ENCODE results near the gene NMRK2.
"Not testable (repeated sequence)": the region's sequence is repeated elsewhere in the genome, so short reads cannot be mapped to it uniquely, and the experiment has no call there.

Gene NMRK2

DNA sequence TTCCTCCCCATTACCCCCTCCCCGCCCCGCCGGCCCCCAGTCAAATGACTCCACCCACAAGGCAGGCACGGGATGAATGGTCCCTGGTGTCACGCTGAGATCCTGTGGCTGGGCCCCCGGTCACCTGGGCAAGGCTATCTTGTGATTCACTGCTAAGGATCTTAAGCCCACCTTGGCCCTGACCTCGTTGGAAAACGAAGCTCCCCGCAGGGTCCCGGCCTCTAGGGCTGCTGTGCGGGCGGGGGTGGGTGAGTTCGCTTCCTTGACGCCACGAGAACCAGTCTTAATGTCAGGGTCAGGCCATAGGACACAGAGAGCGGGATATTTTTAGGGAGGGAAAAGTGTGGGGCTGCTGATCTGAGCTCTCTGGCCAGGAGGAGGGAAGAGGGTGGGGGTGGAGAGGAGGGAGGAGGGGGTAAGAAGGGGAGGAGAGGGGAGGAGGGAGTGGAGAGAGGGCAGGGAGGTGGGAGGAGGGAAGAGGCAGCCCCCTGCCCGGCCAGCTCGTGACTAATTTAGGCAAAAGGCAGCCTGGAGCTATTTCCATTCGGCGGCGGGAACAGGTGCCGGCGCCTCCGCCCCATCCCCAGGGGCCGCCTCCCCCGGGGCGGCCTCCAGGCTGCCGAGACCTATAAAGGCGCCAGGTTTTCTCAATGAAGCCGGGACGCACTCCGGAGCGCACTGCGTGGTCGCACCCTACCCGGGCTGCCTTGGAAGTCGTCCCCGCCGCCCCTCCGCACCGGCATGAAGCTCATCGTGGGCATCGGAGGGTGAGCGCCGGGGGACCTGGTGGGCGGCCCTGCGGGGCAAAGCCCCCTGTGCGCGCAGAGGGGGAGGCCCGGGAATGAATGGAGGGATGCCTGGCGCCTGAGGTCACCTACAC, at the start of gene NMRK2:
Gene NMRK2 (plus strand): TSS at position 139 of the 880 bp plus-strand sequence. CDS start 603 bp downstream, at position 742.
- no peak for DNase-seq

- DNase-seq: no peak
These were observed 42.3 kb upstream of the NMRK2 start for GRCh38 chr19:3890591-3890990.

DNA sequence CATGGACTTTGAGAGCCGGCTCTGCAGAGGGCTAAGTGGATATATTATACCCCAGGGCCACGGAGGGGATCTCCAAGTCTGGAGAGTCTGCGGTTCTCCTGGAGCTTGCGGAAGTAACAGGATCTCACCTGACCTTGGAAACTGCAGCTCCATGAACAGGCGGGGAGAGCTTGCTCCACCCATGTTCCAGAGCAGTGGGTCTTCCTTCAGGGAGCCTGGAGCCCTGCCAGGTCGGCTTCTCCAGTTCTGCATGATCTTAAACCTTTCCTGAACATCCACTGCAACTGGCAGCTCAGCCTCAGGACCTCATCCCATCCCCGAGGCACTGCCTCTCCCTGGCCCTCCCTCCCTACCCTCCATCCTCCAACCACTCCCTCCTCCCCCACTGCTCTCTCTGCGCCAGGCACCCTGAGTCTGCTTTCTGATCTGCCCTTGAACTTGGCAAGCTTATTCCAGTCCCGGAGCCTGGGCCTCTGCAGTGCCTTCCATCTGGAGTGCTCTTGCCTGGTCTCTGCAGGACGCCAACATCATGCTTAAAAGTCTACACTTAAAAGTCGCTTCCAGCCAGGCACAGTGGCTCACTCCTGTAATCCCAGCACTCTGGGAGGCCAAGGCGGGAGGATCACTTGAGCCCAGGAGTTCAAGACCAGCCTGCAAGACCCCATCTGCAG, 39.2 kb upstream of the NMRK2 start:
- no peak for DNase-seq

GRCh38 chr19:3894959-3895358, 37.9 kb upstream of the NMRK2 start:
- DNase-seq: not testable (repeated sequence)

GRCh38 chr19:3895788-3896187, 37.1 kb upstream of the NMRK2 start:
- DNase-seq: no peak

DNA sequence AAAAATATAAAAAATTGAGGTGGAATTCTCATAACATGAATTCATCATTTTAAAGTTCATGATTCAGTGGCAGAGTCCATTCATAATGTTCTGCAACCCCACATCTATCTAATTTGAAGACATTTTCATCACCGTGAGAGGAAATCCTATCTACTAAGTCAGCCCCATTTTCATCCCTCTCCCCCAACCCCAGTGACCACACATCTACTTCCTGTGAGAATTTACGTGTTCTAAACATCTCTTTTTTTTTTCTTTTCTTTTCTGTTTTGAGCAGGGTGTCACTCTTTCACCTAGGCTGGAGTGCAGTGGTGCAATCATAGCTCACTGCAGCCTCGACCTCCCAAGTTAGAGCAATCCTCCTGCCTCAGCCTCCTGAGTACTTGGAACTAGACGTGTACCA, 34.9 kb upstream of the NMRK2 start:
- no peak for DNase-seq

DNA sequence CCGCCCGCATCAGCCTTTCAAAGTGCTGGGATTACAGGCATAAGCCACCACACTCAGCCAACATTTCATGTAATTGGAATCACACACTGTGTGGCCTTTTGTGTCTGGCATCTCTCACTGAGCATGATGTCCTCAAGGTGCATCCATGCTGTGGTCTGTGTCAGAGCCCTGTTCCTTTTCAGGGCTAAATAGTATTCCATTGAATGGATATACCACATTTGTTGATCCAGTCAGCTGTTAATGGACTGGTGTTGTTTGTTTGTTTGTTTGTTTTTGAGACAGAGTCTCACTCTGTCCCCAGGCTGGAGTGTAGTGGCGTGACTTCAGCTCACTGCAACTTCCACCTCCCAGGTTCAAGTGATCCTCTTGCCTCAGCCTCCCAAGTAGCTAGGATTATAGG, 34.4 kb upstream of the NMRK2 start:
- no peak for DNase-seq

DNA sequence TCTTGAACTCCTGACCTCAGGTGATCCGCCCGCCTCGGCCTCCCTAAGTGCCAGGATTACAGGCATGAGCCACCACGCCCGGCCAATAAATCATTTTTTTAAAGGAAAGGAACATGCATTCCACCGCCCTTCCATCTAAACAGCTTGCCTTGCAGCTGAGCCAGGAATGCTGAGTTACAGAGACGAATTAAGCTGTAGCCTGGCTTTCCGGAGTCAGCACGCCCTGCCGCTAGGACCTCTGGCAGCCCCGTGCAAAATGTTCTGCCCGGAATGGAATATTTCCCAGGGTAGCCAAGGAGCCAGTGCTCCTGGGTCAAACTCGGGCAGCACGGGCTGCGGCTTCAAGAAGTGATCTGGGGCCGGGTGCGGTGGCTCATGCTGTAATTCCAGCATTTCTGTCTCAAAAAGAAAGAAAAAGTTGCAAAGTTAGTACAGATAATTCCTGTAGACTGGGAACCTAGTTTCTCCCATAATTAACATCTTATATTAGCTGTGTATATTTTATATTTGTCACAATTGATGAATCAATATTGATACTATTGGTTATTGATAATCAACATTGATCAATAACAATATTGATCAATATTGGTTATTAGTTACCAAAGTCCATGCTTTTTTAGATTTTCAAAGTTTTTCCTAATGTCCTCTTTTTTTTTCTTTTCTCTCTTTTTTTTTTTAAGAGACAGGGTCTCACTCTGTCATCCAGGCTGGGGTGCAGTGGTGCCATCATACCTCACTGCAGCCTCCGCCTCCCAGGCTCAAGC, 33.2 kb upstream of the NMRK2 start:
- no peak for DNase-seq

DNA sequence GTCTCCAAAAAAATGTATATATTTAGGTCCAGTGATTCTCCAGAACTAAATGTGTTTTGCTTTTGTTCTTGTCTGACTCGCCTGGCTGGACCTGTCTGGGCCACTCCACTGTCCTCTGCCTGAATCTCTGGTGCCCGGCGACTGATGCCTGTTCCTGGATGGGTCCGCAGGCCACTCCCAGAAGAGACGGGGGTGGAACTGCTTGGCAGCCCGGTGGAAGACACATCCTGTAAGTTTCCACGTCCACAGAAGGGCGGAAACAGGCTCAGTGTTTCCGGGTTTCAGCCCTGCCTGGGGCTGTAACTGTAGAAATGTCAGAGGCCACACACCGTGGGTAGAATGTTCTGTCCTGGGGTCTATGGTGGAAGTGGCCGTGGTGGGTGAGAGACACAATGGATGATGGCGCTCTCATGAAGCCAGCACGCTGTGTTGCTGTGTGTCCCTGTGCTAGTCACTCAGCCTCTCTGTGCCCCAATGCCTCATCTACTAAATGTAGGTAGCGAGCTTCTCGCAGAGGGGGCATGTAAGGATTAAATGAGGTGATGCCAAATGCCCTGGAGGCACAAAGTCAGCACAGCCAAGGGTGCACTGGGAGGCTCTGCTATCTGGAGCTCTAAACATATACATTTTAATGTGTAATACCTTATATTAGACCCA, 30.4 kb upstream of the NMRK2 start:
- no peak for DNase-seq

- no peak for DNase-seq
These were observed 28.6 kb upstream of the NMRK2 start for GRCh38 chr19:3904233-3904632.

- DNase-seq: no peak
These were observed 25.1 kb upstream of the NMRK2 start for GRCh38 chr19:3907626-3908265.

GRCh38 chr19:3908266-3909054, 24.4 kb upstream of the NMRK2 start:
- no peak for DNase-seq

DNA sequence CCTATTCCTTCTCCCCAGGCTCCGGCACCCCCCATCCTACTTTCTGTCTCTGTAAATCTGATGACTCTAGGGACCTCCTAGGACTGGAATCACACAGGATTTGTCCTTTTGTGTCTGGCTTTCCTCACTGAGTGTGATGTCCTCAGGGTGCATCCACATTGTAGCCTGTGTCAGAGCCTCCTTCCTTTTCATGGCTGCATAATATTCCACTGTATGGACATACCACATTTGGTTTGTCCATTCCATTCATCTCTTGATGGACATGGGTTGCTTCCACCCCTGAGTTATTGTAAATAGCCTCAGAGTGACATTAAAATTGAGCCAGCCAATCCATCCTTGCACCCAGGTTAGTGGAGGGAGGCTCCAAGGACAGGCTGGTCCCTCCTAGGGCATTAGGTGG, 22.8 kb upstream of the NMRK2 start:
- no peak for DNase-seq

GRCh38 chr19:3914199-3914598, 18.7 kb upstream of the NMRK2 start:
- no peak for DNase-seq

- DNase-seq: no peak
These were observed 16.8 kb upstream of the NMRK2 start for GRCh38 chr19:3916033-3916432.

DNA sequence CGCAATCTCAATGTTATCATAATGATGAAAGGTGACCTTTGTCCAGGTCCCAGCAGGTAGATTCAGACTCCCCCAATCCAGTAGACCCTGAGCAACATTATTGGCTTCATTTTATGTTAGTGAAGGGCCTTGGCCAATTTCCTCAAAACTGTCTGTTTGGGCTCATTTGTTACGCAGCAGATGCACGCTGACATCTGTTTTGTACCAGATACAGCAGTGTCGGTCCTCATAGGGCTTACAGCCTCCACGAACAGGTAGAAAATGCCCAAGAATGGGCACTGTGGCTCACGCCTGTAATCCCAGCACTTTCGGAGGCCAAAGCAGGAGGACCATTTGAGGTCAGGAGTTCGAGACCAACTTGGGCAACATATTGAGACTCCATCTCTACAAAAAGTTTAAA, 13.1 kb upstream of the NMRK2 start:
- no peak for DNase-seq

DNA sequence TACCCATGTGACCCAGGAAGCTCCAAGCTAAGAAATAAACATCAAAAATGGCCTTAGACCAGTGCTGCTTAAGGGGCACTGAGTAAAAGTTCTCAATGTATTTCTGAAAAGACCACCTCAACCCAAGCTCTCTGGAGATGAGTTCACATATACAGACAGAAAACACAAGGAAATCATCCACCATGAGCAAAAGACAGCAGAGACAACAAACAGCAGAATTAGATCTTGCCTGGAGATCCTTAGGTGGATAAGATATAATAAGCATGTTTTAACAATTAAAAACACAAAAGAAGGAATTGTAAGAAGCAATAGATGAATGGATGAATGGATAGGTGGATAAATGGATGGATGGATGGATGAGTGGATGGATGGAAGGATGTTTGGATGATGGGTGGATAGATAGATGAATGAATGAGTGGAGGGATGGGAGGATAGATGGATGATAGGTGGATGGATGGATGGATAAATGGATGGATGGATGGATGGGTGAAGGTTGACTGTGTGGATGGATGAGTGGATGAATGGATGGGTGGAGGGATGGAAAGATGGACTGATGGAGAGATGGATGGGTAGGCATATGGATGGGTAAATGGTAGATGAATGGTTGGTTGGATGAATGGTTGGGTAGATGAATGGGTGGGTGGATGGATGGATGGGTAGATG, 9.6 kb upstream of the NMRK2 start:
- no peak for DNase-seq

GRCh38 chr19:3923912-3924311, 9.0 kb upstream of the NMRK2 start:
- DNase-seq: no peak

GRCh38 chr19:3931041-3931440, 1.8 kb upstream of the NMRK2 start:
- DNase-seq: no peak

GRCh38 chr19:3936506-3937442, 3.9 kb downstream of the NMRK2 start:
- DNase-seq: no peak

All from NCI-H1105 treated with DMSO at 0.1 percent for 48 hours (cell line).